Measurements from ENCODE around the gene TM4SF1. TPM values are rescaled to one million over a fixed set of nuclear protein-coding genes. Genes with fewer than 3 reads are reported as not detected.
A peak's percentile ranks its signal among the peaks of the same experiment; 100 is the strongest.

The TM4SF1 gene
- total and polyA plus RNA-seq, 2 experiments from 2014 or later = 0.10 to 0.74 TPM

DNA sequence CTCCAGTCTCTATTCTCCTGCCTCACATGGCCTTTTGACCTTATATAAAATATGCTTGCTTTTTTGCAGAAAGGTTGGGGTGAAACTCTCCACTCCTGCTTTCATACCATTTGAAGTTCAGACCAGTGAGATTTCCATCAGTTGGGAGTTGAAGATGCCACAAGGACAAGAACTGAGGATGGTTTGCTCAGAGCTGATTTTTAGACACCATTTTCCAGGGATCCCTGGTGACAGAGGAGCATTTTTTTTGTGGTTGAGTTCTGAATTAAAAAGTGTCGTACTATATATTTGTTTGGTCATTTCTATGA is 8.8 kb upstream of the TM4SF1 start (continued):
- TF ChIP-seq, protein P1, sequence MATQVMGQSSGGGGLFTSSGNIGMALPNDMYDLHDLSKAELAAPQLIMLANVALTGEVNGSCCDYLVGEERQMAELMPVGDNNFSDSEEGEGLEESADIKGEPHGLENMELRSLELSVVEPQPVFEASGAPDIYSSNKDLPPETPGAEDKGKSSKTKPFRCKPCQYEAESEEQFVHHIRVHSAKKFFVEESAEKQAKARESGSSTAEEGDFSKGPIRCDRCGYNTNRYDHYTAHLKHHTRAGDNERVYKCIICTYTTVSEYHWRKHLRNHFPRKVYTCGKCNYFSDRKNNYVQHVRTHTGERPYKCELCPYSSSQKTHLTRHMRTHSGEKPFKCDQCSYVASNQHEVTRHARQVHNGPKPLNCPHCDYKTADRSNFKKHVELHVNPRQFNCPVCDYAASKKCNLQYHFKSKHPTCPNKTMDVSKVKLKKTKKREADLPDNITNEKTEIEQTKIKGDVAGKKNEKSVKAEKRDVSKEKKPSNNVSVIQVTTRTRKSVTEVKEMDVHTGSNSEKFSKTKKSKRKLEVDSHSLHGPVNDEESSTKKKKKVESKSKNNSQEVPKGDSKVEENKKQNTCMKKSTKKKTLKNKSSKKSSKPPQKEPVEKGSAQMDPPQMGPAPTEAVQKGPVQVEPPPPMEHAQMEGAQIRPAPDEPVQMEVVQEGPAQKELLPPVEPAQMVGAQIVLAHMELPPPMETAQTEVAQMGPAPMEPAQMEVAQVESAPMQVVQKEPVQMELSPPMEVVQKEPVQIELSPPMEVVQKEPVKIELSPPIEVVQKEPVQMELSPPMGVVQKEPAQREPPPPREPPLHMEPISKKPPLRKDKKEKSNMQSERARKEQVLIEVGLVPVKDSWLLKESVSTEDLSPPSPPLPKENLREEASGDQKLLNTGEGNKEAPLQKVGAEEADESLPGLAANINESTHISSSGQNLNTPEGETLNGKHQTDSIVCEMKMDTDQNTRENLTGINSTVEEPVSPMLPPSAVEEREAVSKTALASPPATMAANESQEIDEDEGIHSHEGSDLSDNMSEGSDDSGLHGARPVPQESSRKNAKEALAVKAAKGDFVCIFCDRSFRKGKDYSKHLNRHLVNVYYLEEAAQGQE (IDR thresholded peaks at IDR 0.05; ENCODE audit: unreplicated experiment) = no peak
- no peak for TF ChIP-seq ZNF114 (CRISPR knock-in tag; IDR thresholded peaks at IDR 0.05)
- TF ChIP-seq JUNB (IDR thresholded peaks at IDR 0.05; ENCODE audit: unreplicated experiment) = no peak
- no peak for TF ChIP-seq STAT1 (IDR thresholded peaks at IDR 0.05; ENCODE audit: unreplicated experiment)
- no peak for TF ChIP-seq EZH2 (IDR thresholded peaks at IDR 0.05; ENCODE audit: low read depth, unreplicated experiment)
- TF ChIP-seq, protein P2, sequence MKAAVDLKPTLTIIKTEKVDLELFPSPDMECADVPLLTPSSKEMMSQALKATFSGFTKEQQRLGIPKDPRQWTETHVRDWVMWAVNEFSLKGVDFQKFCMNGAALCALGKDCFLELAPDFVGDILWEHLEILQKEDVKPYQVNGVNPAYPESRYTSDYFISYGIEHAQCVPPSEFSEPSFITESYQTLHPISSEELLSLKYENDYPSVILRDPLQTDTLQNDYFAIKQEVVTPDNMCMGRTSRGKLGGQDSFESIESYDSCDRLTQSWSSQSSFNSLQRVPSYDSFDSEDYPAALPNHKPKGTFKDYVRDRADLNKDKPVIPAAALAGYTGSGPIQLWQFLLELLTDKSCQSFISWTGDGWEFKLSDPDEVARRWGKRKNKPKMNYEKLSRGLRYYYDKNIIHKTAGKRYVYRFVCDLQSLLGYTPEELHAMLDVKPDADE (IDR thresholded peaks at IDR 0.05) = no peak
- TF ChIP-seq, protein P3, sequence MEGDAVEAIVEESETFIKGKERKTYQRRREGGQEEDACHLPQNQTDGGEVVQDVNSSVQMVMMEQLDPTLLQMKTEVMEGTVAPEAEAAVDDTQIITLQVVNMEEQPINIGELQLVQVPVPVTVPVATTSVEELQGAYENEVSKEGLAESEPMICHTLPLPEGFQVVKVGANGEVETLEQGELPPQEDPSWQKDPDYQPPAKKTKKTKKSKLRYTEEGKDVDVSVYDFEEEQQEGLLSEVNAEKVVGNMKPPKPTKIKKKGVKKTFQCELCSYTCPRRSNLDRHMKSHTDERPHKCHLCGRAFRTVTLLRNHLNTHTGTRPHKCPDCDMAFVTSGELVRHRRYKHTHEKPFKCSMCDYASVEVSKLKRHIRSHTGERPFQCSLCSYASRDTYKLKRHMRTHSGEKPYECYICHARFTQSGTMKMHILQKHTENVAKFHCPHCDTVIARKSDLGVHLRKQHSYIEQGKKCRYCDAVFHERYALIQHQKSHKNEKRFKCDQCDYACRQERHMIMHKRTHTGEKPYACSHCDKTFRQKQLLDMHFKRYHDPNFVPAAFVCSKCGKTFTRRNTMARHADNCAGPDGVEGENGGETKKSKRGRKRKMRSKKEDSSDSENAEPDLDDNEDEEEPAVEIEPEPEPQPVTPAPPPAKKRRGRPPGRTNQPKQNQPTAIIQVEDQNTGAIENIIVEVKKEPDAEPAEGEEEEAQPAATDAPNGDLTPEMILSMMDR (conservative IDR thresholded peaks at IDR 0.05; ENCODE audit: low read depth in 2 of 2) = no peak
- TF ChIP-seq POLR2AphosphoS5 (IDR thresholded peaks at IDR 0.05; ENCODE audit: low read depth) = no peak
- no peak for TF ChIP-seq CREB1 (CRISPR knock-in tag; IDR thresholded peaks at IDR 0.05; ENCODE audit: low read depth)
- no peak for TF ChIP-seq ZNF331 (CRISPR knock-in tag; IDR thresholded peaks at IDR 0.05; ENCODE audit: low read depth)

DNA sequence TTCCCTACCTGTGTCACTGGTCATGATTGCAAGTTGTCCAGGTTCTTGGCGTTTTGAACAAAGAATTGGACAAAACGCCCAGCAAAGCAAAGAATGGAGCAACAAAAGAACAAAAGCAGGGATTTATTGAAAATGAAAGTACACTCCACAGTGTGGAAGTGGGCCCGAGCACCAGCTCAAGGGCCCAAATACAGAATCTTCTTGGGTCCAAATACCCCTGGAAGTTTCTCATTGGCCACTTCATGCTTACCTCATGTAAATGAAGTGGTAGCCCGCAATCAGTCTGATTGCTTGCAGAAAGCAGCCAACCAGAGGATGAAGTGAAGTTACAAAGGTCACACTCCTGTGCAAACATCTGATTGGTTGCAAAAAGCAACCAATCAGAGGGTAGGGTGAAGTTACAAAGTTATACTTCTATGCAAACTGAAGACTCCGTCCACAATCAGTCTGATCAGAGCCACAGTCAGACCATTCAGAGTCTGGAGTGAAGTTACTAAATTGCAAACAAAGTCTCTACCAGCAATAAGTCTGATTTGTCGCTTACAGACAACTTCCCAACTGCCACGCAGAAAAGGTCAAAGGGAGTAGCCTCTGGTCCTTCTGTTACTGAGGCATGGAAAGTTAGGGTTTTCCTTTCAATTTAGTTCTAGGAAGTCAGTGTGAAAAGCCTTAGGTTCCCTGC is 8.3 kb upstream of the TM4SF1 start:
- Histone ChIP-seq H3K9me2 (ENCODE audit: insufficient read depth) (peaks cover 5% of the 10 kb centered on the region; the same call in 1 of the 2 replicates), H3K36me3 (ENCODE audit: insufficient read depth) (no peaks in the 10 kb centered on the region), H3K27ac (ENCODE audit: low read depth) (no peak overlapping the region), H3K27me3 (ENCODE audit: insufficient read depth) (no peaks in the 10 kb centered on the region), H4K20me1 (replicated peaks; ENCODE audit: insufficient read depth) (no peaks in the 10 kb centered on the region), H3F3A (replicated peaks; ENCODE audit: low read depth) (no peaks in the 10 kb centered on the region), H3K4me2 (no peak overlapping the region), H2AFZ (peak overlapping the region; percentile 43), H3K79me2 (replicated peaks; ENCODE audit: insufficient read depth) (no peaks in the 10 kb centered on the region), H3K4me3 (no peak overlapping the region), H3K4me1 (ENCODE audit: insufficient read depth) (no peaks in the 10 kb centered on the region)
- H3K36me3 Mint-ChIP-seq (ENCODE audit: low read depth) = peaks cover 8% of the 10 kb centered on the region
- DNase-seq (ENCODE audit: low spot score) (no peak), ATAC-seq (no peak)
- no peaks in the 10 kb centered on the region for H3K4me1 Mint-ChIP-seq
- peaks cover 3% of the 10 kb centered on the region for H3K27me3 Mint-ChIP-seq (ENCODE audit: insufficient read depth, low read depth, poor library complexity)
- no peak overlapping the region for H3K27ac Mint-ChIP-seq
- no peak overlapping the region for H3K4me3 Mint-ChIP-seq
- peaks cover 9% of the 10 kb centered on the region for H3K9me3 Mint-ChIP-seq
- TF ChIP-seq, protein P4, sequence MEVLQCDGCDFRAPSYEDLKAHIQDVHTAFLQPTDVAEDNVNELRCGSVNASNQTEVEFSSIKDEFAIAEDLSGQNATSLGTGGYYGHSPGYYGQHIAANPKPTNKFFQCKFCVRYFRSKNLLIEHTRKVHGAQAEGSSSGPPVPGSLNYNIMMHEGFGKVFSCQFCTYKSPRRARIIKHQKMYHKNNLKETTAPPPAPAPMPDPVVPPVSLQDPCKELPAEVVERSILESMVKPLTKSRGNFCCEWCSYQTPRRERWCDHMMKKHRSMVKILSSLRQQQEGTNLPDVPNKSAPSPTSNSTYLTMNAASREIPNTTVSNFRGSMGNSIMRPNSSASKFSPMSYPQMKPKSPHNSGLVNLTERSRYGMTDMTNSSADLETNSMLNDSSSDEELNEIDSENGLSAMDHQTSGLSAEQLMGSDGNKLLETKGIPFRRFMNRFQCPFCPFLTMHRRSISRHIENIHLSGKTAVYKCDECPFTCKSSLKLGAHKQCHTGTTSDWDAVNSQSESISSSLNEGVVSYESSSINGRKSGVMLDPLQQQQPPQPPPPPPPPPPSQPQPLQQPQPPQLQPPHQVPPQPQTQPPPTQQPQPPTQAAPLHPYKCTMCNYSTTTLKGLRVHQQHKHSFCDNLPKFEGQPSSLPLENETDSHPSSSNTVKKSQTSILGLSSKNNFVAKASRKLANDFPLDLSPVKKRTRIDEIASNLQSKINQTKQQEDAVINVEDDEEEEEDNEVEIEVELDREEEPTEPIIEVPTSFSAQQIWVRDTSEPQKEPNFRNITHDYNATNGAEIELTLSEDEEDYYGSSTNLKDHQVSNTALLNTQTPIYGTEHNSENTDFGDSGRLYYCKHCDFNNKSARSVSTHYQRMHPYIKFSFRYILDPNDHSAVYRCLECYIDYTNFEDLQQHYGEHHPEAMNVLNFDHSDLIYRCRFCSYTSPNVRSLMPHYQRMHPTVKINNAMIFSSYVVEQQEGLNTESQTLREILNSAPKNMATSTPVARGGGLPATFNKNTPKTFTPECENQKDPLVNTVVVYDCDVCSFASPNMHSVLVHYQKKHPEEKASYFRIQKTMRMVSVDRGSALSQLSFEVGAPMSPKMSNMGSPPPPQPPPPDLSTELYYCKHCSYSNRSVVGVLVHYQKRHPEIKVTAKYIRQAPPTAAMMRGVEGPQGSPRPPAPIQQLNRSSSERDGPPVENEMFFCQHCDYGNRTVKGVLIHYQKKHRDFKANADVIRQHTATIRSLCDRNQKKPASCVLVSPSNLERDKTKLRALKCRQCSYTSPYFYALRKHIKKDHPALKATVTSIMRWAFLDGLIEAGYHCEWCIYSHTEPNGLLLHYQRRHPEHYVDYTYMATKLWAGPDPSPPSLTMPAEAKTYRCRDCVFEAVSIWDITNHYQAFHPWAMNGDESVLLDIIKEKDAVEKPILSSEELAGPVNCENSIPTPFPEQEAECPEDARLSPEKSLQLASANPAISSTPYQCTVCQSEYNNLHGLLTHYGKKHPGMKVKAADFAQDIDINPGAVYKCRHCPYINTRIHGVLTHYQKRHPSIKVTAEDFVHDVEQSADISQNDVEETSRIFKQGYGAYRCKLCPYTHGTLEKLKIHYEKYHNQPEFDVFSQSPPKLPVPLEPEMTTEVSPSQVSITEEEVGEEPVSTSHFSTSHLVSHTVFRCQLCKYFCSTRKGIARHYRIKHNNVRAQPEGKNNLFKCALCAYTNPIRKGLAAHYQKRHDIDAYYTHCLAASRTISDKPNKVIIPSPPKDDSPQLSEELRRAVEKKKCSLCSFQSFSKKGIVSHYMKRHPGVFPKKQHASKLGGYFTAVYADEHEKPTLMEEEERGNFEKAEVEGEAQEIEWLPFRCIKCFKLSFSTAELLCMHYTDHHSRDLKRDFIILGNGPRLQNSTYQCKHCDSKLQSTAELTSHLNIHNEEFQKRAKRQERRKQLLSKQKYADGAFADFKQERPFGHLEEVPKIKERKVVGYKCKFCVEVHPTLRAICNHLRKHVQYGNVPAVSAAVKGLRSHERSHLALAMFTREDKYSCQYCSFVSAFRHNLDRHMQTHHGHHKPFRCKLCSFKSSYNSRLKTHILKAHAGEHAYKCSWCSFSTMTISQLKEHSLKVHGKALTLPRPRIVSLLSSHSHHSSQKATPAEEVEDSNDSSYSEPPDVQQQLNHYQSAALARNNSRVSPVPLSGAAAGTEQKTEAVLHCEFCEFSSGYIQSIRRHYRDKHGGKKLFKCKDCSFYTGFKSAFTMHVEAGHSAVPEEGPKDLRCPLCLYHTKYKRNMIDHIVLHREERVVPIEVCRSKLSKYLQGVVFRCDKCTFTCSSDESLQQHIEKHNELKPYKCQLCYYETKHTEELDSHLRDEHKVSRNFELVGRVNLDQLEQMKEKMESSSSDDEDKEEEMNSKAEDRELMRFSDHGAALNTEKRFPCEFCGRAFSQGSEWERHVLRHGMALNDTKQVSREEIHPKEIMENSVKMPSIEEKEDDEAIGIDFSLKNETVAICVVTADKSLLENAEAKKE (CRISPR knock-in tag; IDR thresholded peaks at IDR 0.05) = no peak
- TF ChIP-seq NANOG (IDR thresholded peaks at IDR 0.05; ENCODE audit: borderline replicate concordance) (no peak), STAT1 (IDR thresholded peaks at IDR 0.05; ENCODE audit: unreplicated experiment) (no peak), ZNF331 (CRISPR knock-in tag; IDR thresholded peaks at IDR 0.05; ENCODE audit: low read depth) (no peak)
